ENCODE results near the gene NLGN1.

Gene NLGN1

GRCh38 chr3:173632945-173633344 is 235.4 kb downstream of the NLGN1 start:
- no peak for DNase-seq (ENCODE audit: low read depth in 2 of 2)

- DNase-seq (ENCODE audit: low read depth in 2 of 2): no peak
Observed at GRCh38 chr3:173635826-173636225, 238.3 kb downstream of the NLGN1 start.

- DNase-seq (ENCODE audit: low read depth in 2 of 2): no peak
Observed at GRCh38 chr3:173639098-173639497, 241.6 kb downstream of the NLGN1 start.

- DNase-seq (ENCODE audit: low read depth in 2 of 2): no peak
Observed at GRCh38 chr3:173641696-173642095, 244.2 kb downstream of the NLGN1 start.

GRCh38 chr3:173644086-173645082 is 246.8 kb downstream of the NLGN1 start:
- DNase-seq (ENCODE audit: low read depth in 2 of 2): no peak

GRCh38 chr3:173650596-173650995 is 253.1 kb downstream of the NLGN1 start:
- DNase-seq (ENCODE audit: low read depth in 2 of 2): no peak

- DNase-seq (ENCODE audit: low read depth in 2 of 2): no peak
Observed at GRCh38 chr3:173652093-173652492, 254.5 kb downstream of the NLGN1 start.

- DNase-seq (ENCODE audit: low read depth in 2 of 2): no peak
Observed at GRCh38 chr3:173653781-173654180, 256.2 kb downstream of the NLGN1 start.

GRCh38 chr3:173659972-173660371 is 262.4 kb downstream of the NLGN1 start:
- DNase-seq (ENCODE audit: low read depth in 2 of 2): no peak

GRCh38 chr3:173660645-173661299 is 263.2 kb downstream of the NLGN1 start:
- DNase-seq (ENCODE audit: low read depth in 2 of 2): no peak

- DNase-seq (ENCODE audit: low read depth in 2 of 2): no peak
Observed at GRCh38 chr3:173663696-173664111, 266.2 kb downstream of the NLGN1 start.

- no peak for DNase-seq (ENCODE audit: low read depth in 2 of 2)
Observed at GRCh38 chr3:173676094-173676493, 278.6 kb downstream of the NLGN1 start.

- DNase-seq (ENCODE audit: low read depth in 2 of 2): no peak
Observed at GRCh38 chr3:173681188-173681678, 283.7 kb downstream of the NLGN1 start.

GRCh38 chr3:173685456-173685855 is 287.9 kb downstream of the NLGN1 start:
- no peak for DNase-seq (ENCODE audit: low read depth in 2 of 2)

- DNase-seq (ENCODE audit: low read depth in 2 of 2): no peak
Observed at GRCh38 chr3:173688216-173688842, 290.8 kb downstream of the NLGN1 start.

GRCh38 chr3:173690542-173691180 is 293.1 kb downstream of the NLGN1 start:
- DNase-seq (ENCODE audit: low read depth in 2 of 2): no peak

GRCh38 chr3:173699353-173699752 is 301.8 kb downstream of the NLGN1 start:
- DNase-seq (ENCODE audit: low read depth in 2 of 2): no peak

GRCh38 chr3:173700336-173700735 is 302.8 kb downstream of the NLGN1 start:
- DNase-seq (ENCODE audit: low read depth in 2 of 2): no peak

- no peak for DNase-seq (ENCODE audit: low read depth in 2 of 2)
Observed at GRCh38 chr3:173702561-173702960, 305.0 kb downstream of the NLGN1 start.

- no peak for DNase-seq (ENCODE audit: low read depth in 2 of 2)
Observed at GRCh38 chr3:173703771-173704170, 306.2 kb downstream of the NLGN1 start.

GRCh38 chr3:173706630-173707029 is 309.1 kb downstream of the NLGN1 start:
- no peak for DNase-seq (ENCODE audit: low read depth in 2 of 2)

GRCh38 chr3:173708191-173708590 is 310.6 kb downstream of the NLGN1 start:
- no peak for DNase-seq (ENCODE audit: low read depth in 2 of 2)

All from stimulated activated CD8-positive, alpha-beta memory T cell treated with anti-CD3 and anti-CD28 coated beads, Interleukin-7, amount 100 ng/mL, for 4 hours (primary cell).